Stimulated activated CD4-positive, alpha-beta T cell treated with anti-CD3 and anti-CD28 coated beads, Interleukin-12 subunit alpha, Interleukin-12 subunit beta, amount 100 ng/mL, for 48 hours (primary cell): ENCODE measurements around the gene ABCD1.

ENCODE experiments used
- DNase-seq, 3 donors: peaks; one replicate each; pipeline ENCODE4 v3.0.0-alpha.2; 2020; ENCODE audit warnings: low read depth in 2 of 3, low spot score in 1 of 3

ABCD1 gene

GRCh38 chrX:153761863-153762262 lies 37.2 kb downstream of the ABCD1 start:
- no peak for DNase-seq

DNA sequence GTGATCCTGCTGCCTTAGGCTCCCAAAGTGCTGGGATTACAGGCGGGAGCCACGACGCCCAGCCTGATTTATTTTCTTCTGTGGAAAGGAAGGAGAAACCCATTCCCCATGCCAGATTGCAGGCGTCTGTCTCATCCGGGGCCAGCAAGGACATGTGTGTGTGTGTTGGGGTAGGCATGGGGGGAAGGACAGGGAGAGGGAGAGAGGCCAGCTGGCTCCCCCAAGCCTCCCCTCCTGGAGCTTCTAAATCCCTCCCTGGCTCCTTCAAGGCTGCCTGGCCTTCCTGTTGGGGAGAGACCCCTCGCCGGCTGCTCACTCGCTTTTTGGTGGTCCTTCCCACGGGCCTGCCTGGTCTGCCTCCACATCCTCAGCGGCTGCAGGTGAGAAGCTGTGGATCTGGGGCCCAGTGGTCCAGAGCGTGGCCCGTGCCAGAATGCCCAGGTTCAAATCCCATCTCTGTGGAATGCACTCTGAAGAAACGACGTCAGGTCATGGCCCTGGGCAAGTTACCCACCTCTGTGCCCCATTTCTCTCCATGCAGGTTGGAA lies 38.0 kb downstream of the ABCD1 start:
- DNase-seq: no peak

- no peak for DNase-seq
Observed at GRCh38 chrX:153763298-153763932, 38.8 kb downstream of the ABCD1 start.

- peak; percentile 43 to 69 (median 55) for DNase-seq
Observed at GRCh38 chrX:153763989-153764755, 39.5 kb downstream of the ABCD1 start, which contains the start of gene PLXNB3. Gene PLXNB3, plus strand, starts transcription at chrX:153764249. Its CDS starts 1,287 bp downstream, at chrX:153765536.

GRCh38 chrX:153764786-153765137 lies 40.1 kb downstream of the ABCD1 start:
- no peak for DNase-seq

- no peak for DNase-seq
Observed at GRCh38 chrX:153765138-153766079, 40.8 kb downstream of the ABCD1 start.

GRCh38 chrX:153766098-153766817 lies 41.6 kb downstream of the ABCD1 start:
- peak in 1 of 3 donors; percentile 16 for DNase-seq

DNA sequence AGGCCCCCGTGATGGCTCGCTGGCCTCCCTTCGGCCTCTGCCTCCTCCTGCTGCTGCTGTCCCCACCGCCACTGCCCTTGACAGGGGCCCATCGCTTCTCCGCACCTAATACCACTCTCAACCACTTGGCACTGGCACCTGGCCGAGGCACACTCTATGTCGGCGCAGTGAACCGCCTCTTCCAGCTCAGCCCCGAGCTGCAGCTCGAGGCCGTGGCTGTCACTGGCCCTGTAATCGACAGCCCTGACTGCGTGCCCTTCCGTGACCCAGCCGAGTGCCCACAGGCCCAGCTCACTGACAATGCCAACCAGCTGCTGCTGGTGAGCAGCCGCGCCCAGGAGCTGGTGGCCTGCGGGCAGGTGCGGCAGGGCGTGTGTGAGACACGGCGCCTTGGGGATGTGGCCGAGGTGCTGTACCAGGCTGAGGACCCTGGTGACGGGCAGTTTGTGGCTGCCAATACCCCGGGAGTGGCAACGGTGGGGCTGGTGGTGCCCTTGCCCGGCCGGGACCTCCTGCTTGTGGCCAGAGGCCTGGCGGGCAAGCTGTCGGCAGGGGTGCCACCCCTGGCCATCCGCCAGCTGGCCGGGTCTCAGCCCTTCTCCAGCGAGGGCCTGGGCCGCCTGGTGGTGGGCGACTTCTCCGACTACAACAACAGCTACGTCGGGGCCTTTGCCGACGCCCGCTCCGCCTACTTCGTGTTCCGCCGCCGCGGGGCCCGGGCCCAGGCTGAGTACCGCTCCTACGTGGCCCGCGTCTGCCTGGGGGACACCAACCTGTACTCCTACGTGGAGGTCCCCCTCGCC lies 42.4 kb downstream of the ABCD1 start:
- DNase-seq: no peak

DNA sequence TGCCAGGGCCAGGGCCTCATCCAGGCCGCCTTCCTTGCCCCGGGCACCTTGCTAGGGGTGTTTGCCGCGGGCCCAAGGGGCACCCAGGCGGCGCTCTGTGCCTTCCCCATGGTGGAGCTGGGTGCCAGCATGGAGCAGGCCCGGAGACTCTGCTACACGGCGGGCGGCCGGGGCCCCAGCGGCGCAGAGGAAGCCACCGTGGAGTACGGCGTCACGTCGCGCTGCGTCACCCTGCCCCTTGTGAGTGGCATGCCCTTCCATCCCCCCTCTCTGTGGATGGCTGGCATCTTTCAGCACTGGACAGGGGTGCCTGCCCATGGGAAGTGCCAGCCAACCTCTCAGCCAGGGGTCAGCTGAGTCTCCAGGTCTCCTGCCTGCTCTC lies 43.0 kb downstream of the ABCD1 start:
- no peak for DNase-seq

DNA sequence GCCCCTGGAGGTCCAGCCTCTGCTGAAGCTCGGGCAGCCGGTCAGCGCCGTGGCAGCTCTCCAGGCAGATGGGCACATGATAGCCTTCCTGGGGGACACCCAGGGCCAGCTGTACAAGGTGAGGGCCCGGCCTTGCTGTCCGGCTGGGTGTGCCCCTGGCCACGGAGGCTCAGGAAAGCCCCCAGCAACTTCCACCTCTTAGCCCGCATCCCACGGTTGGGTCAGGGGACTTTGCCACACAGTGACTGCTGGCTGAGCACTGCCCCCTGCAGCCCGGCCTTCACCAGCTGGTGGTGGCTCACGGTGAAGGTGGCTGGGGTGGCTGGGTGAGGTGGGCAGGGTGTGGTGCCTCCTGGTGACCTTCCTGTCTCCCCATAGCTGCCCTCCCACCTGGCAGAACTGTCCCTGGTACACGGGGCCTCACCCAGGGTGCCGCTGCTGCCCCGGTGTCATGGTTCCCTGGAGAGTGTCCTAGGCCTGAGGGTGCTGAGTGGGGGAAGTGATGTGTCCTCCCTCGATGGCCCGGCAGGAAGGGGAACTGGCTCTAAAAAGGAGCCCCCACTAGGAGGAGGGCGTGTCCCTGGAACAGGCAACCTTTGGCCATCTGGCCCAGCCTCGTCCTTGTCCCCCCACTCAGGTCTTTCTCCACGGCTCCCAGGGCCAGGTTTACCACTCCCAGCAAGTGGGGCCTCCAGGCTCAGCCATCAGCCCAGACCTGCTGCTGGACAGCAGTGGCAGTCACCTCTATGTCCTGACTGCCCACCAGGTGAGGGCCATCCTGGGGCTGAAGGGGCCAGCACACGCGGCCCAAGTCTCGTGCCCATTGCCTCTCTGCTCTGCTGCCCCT lies 43.9 kb downstream of the ABCD1 start:
- DNase-seq: no peak

GRCh38 chrX:153769158-153769864 lies 44.7 kb downstream of the ABCD1 start:
- no peak for DNase-seq

GRCh38 chrX:153769865-153770600 lies 45.4 kb downstream of the ABCD1 start:
- DNase-seq: no peak

- no peak for DNase-seq
Observed at GRCh38 chrX:153770601-153771414, 46.2 kb downstream of the ABCD1 start.

- DNase-seq: no peak
Observed at GRCh38 chrX:153771415-153772315, 47.0 kb downstream of the ABCD1 start.

GRCh38 chrX:153772316-153773217 lies 47.9 kb downstream of the ABCD1 start:
- DNase-seq: no peak
